COLO668 (cell line): ENCODE measurements around the gene ST14.
"Not testable (repeated sequence)": the region's sequence is repeated elsewhere in the genome, so short reads cannot be mapped to it uniquely, and the experiment has no call there.

Source experiments
- DNase-seq: peaks from one replicate; lab custom pipeline; 2025; ENCODE audit not compliant: unreplicated experiment; lab: John Stamatoyannopoulos, UW

Gene ST14

GRCh38 chr11:130223291-130223971, 63.8 kb downstream of the ST14 start:
- no peak for DNase-seq

DNA sequence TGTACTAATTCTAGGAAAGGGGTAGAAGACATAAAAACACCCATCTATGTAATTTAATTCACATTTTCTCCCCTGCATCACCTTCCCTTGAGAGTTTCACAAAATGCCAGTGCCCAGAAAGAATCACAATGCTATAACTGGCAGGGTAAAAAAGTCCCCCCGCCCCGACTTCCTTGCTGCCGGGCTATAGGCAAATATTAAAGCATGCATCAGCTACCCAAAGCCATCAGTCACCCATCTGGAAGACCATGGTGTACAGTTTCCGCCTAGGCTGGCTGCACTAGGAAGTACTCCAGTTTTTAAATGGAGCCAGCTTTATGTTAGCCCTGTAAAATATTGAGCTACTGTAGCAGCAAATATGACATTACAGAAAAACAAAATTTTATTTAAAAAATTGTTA, 67.8 kb downstream of the ST14 start:
- DNase-seq: no peak

GRCh38 chr11:130233486-130233885, 73.9 kb downstream of the ST14 start:
- not testable (repeated sequence) for DNase-seq

- not testable (repeated sequence) for DNase-seq
Observed at GRCh38 chr11:130233888-130234287, 74.3 kb downstream of the ST14 start.

DNA sequence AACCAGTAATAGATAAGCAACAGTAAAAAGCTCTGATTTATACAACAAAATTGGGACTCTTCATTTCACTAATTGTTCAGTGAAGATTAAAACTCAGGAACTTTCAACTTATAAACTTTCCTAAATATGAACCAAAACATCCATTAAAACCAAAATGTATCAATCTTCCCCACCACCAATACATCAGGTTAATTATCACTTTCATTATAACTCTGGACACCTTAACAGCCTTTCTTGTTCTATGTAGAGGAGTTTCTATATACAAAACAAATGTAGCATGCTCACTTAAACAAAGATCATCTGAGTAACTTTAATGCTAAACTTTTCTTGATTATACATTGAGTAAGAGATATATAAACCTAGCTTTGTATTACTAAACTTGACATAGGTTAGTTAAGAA, 74.7 kb downstream of the ST14 start:
- no peak for DNase-seq

GRCh38 chr11:130237282-130238006, 77.9 kb downstream of the ST14 start:
- DNase-seq: no peak

DNA sequence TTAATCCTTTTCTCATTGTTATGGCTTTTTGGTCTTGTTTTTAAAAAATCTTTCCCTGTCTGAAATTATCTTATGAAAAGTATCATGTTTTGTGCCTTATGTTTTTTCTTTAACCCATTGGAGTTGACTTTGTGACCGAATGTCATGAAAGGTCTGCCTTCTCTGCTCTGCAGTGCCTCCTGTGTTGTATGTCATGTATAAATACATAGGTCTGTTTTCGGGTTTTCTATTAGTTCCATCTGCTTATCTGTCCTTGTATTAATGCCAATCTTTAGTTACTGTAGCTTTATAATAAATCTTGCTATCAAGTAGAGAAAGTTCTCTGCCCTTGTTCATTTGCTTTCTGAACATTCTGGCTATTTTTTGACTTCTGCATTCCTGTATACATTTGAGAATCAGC, 82.1 kb downstream of the ST14 start:
- DNase-seq: no peak

DNA sequence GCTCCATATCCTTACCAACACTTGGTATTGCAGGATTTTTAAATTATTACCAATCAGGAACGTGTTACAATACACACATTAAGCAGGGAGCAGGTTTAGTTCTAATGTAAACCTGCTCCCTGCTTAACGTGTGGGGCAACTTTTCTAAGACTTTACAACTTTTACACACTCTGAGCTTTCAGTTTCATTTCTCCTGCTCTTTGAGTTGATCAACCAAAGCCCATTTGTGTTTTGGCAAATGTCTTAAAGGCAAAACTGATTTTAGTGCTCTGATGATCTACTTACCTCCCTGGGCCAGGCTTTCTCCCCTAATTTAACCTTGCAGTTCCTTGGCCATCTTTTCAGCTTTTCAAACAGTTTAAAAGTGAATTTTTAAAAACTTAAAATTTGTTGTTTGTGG, 84.2 kb downstream of the ST14 start:
- DNase-seq: no peak

DNA sequence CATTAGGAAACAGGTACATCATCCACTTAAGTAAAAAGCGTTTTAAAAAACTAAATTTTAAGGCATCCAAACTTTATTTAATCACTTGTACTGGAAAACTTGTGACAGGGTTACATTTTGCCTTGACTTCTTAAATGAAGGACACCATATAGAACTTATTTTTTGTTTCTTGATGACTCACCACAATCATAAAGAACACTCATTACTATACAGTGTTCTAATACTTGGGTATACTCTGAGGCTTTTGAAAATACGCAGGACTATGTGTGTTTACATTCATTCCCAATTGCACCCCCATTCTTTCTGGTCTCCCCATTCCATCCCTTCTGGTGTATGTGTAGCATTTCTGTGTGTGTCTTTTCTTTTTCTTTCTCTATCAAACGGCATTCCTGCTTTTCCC, 85.3 kb downstream of the ST14 start:
- DNase-seq: no peak

- DNase-seq: not testable (repeated sequence)
Observed at GRCh38 chr11:130245375-130245774, 85.8 kb downstream of the ST14 start.

- DNase-seq: no peak
Observed at GRCh38 chr11:130246270-130246669, 86.7 kb downstream of the ST14 start.

GRCh38 chr11:130246738-130247137, 87.2 kb downstream of the ST14 start:
- no peak for DNase-seq

DNA sequence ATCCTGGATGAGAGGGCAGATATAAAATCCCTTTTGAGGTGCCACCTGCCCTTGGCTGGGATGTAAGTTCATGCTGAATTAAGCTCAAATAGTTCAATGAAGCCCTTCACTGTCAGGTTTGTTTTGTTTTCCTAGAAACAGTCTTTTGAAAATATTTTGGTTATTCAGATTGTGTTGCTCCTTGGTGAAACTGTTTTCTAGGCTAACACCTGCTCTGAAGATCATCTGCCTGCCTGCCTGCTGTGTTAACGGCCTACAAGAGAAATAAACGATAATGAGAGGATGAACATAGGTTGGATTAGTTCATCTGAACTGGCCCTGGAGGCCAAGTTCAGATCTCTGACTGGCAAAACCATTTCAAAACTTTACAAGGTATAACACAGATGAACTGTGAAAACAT, 87.7 kb downstream of the ST14 start:
- no peak for DNase-seq

DNA sequence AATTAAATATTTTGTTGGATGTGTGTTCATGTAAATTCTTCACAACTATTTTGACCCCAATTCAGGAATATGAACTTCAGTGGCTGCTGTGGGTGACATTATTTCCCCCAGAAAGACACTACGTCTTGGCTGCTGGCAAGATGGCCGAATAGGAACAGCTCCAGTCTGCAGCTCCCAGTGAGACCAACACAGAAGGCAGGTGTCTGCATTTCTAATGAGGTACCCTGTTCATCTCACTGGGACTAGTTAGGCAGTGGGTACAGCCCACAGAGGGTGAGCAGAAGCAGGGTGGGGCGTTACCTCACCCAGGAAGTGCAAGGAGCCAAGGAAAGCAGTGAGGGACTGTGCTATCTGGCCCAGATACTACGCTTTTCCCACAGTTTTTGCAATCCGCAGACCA, 89.8 kb downstream of the ST14 start:
- DNase-seq: no peak

DNA sequence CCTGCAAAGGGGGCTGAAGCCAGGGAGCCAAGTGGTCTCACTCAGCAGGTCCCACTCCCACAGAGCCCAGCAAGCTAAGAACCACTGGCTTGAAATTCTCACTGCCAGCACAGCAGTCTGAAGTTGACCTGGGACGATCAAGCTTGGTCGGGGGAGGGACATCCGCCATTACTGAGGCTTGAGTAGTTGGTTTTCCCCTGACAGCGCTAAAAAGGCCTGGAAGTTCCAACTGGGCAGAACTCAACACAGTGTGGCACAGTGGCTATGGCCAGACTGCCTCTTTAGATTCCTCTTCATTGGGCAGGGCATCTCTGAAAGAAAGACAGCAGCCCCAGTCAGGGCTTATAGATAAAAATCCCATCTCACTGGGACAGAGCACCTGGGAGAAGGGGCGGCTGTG, 90.3 kb downstream of the ST14 start:
- not testable (repeated sequence) for DNase-seq

- not testable (repeated sequence) for DNase-seq
Observed at GRCh38 chr11:130251763-130252162, 92.2 kb downstream of the ST14 start.
